A204.1 (cell line): Measurements from ENCODE around the gene TLE1.
"Not testable (repeated sequence)": the region's sequence is repeated elsewhere in the genome, so short reads cannot be mapped to it uniquely, and the experiment has no call there.

ENCODE experiments used
- FAIRE-seq: peaks from 2 replicates; lab custom pipeline; 2012; peaks lifted over from hg19 to GRCh38; lab: Jason Lieb, UNC

The TLE1 gene

GRCh38 chr9:81689343-81690175 is at the start of gene TLE1:
Gene TLE1 (minus strand): TSS chr9:81689547. CDS start chr9:81688240, 1,307 bp downstream.
- FAIRE-seq = peak; percentile 97

- no peak for FAIRE-seq
These were observed 48.6 kb upstream of the TLE1 start for GRCh38 chr9:81737871-81738507.

- FAIRE-seq = not testable (repeated sequence)
These were observed 41.2 kb upstream of the TLE1 start for GRCh38 chr9:81730498-81730897.

GRCh38 chr9:81729135-81729534 is 39.8 kb upstream of the TLE1 start:
- FAIRE-seq = no peak

GRCh38 chr9:81724242-81724889 is 35.0 kb upstream of the TLE1 start:
- FAIRE-seq = no peak

GRCh38 chr9:81722277-81722676 is 32.9 kb upstream of the TLE1 start:
- FAIRE-seq = no peak

GRCh38 chr9:81720450-81721086 is 31.2 kb upstream of the TLE1 start:
- FAIRE-seq = no peak

GRCh38 chr9:81719972-81720371 is 30.6 kb upstream of the TLE1 start:
- FAIRE-seq = no peak

GRCh38 chr9:81718244-81718643 is 28.9 kb upstream of the TLE1 start:
- FAIRE-seq = no peak

- FAIRE-seq = no peak
These were observed 28.4 kb upstream of the TLE1 start for GRCh38 chr9:81717747-81718077.

GRCh38 chr9:81717061-81717746 is 27.9 kb upstream of the TLE1 start:
- no peak for FAIRE-seq

GRCh38 chr9:81716409-81716808 is 27.1 kb upstream of the TLE1 start:
- no peak for FAIRE-seq

- no peak for FAIRE-seq
These were observed 16.2 kb upstream of the TLE1 start for GRCh38 chr9:81705578-81705977.

GRCh38 chr9:81694541-81694940 is 5.2 kb upstream of the TLE1 start:
- FAIRE-seq = no peak

GRCh38 chr9:81693671-81694378 is 4.5 kb upstream of the TLE1 start:
- no peak for FAIRE-seq

- no peak for FAIRE-seq
These were observed 1.0 kb upstream of the TLE1 start for GRCh38 chr9:81690251-81690851.

- FAIRE-seq = not testable (repeated sequence)
These were observed 329 bp downstream of the TLE1 start for GRCh38 chr9:81689093-81689342.

- FAIRE-seq = not testable (repeated sequence)
These were observed 870 bp downstream of the TLE1 start for GRCh38 chr9:81688262-81689092.

- no peak for FAIRE-seq
These were observed 1.7 kb downstream of the TLE1 start for GRCh38 chr9:81687521-81688261.
